HepG2 (cell line): ENCODE data around the gene PLXNB2. TPM values are rescaled to one million over a fixed set of nuclear protein-coding genes. Genes with fewer than 3 reads are reported as not detected.

Experiments used
- ATAC-seq: fragments of 200-7000 bp; cut with Tn5 transposase; 3 replicates; pipeline ENCODE4 v1.9.1; 2020; ENCODE audit warnings: mild to moderate bottlenecking, moderate library complexity
- BruUV-seq: library from RNA; stranded (reverse); fragments of 400-500 nt; replicated peaks from 2 replicates; lab custom pipeline; 2021; lab: Mats Ljungman, UMichigan
- CTCF ChIA-PET: fragments of 300-600 bp; formaldehyde crosslinking; extraction: SDS; loops from one replicate; lab custom pipeline; 2021; ENCODE audit warnings: low total read pairs, inconsistent platforms, low intra/inter-chr PET ratio; lab: Yijun Ruan, JAX
- POLR2A ChIA-PET: fragments of 350-600 bp; sonication (Branson Sonifier 250); formaldehyde crosslinking; loops from one replicate; lab custom pipeline; 2020; ENCODE audit warnings: antibody characterized with exemption, inconsistent platforms; lab: Yijun Ruan, JAX
- DNase-seq: peaks from one replicate; pipeline ENCODE4 v3.0.0-alpha.2; 2015; ENCODE audit warnings: low spot score
- FAIRE-seq: peaks from 3 replicates; lab custom pipeline; 2011; peaks lifted over from hg19 to GRCh38; lab: Jason Lieb, UNC
- H2AFZ ChIP-seq: one replicate; pipeline ENCODE4 v1.6.1; 2011; ENCODE audit warnings: low read length, inconsistent platforms
- H3K27ac ChIP-seq: fragments of 300-600 bp; 3 replicates; pipeline ENCODE4 v1.8.0; 2011; ENCODE audit warnings: mixed run types, mild to moderate bottlenecking, mixed read lengths, low read length, inconsistent platforms; ENCODE audit not compliant: insufficient read depth; ENCODE audit errors: extremely low read length
- H3K27me3 ChIP-seq, 2 experiments: fragments of 200-600 bp in 1 of 2; 2 replicates in 1 of 2; 3 replicates in 1 of 2; pipeline versions ENCODE4 v1.6.0 to v1.8.0; 2011; ENCODE audit warnings: low read length in 2 of 2, mild to moderate bottlenecking in 2 of 2, moderate library complexity in 2 of 2, inconsistent platforms in 1 of 2; ENCODE audit not compliant: insufficient read depth in 2 of 2, control insufficient read depth in 1 of 2
- H3K36me3 ChIP-seq, 2 experiments: fragments of 200-600 bp in 1 of 2; replicated peaks in 1 of 2; 2 replicates in 1 of 2; 3 replicates in 1 of 2; pipeline versions ENCODE4 v1.5.1 to v1.8.0; 2011; ENCODE audit warnings: low read length in 2 of 2, inconsistent platforms in 1 of 2; ENCODE audit not compliant: insufficient read depth in 2 of 2, control insufficient read depth in 1 of 2
- H3K4me1 ChIP-seq: 2 replicates; pipeline ENCODE4 v1.5.1; 2012; ENCODE audit warnings: low read length, inconsistent platforms; ENCODE audit not compliant: insufficient read depth
- H3K4me2 ChIP-seq: 2 replicates; pipeline ENCODE4 v1.6.0; 2011; ENCODE audit warnings: low read depth, low read length, inconsistent platforms
- H3K4me3 ChIP-seq, 3 experiments: fragments of 200-600 bp in 1 of 3; sonication (generic), shearing (Covaris generic) in 1 of 3; replicated peaks in 1 of 3; 2 replicates each; pipeline ENCODE4 v1.5.1; 2011 to 2016; ENCODE audit warnings: low read length in 3 of 3, inconsistent platforms in 2 of 3, low read depth in 2 of 3, mild to moderate bottlenecking in 2 of 3, control low read depth in 1 of 3, mixed read lengths in 1 of 3; ENCODE audit not compliant: insufficient read depth in 1 of 3
- H3K79me2 ChIP-seq: one replicate; pipeline ENCODE4 v1.6.1; 2011; ENCODE audit warnings: low read length, inconsistent platforms; ENCODE audit not compliant: insufficient read depth
- H3K9ac ChIP-seq: 2 replicates; pipeline ENCODE4 v1.6.0; 2011; ENCODE audit warnings: mild to moderate bottlenecking, low read depth, low read length, inconsistent platforms; ENCODE audit not compliant: insufficient read depth
- H3K9me3 ChIP-seq: 2 replicates; pipeline ENCODE4 v1.5.1; 2012; ENCODE audit warnings: mild to moderate bottlenecking, low read length
- H4K20me1 ChIP-seq: 2 replicates; pipeline ENCODE4 v1.6.0; 2011; ENCODE audit warnings: inconsistent platforms, mild to moderate bottlenecking, low read length, moderate library complexity; ENCODE audit not compliant: insufficient read depth
- ARID4A ChIP-seq: sonication (generic); formaldehyde crosslinking; IDR thresholded peaks from 2 replicates; pipeline ENCODE4 v1.5.0; 2020; ENCODE audit warnings: mild to moderate bottlenecking, missing genetic modification reagents, borderline replicate concordance
- CTCF ChIP-seq: sonication (generic); formaldehyde crosslinking; IDR thresholded peaks from 2 replicates; pipeline ENCODE4 v1.5.0; 2020; ENCODE audit warnings: mild to moderate bottlenecking, missing genetic modification reagents, moderate library complexity
- ETS1 ChIP-seq: sonication (generic); formaldehyde crosslinking; IDR thresholded peaks from 2 replicates; pipeline ENCODE4 v1.4.0; 2020; ENCODE audit warnings: missing genetic modification reagents
- HNF4G ChIP-seq, 2 experiments: sonication (generic) in 1 of 2; formaldehyde crosslinking in 1 of 2; IDR thresholded peaks; 2 replicates each; pipeline versions ENCODE4 v1.4.0 to v1.6.1; 2011 to 2020; ENCODE audit warnings: borderline replicate concordance in 2 of 2, low read depth in 2 of 2, mild to moderate bottlenecking in 2 of 2, low read length in 1 of 2, missing genetic modification reagents in 1 of 2, moderate library complexity in 1 of 2
- NONO ChIP-seq, 2 experiments: fragments of 450-650 bp in 1 of 2; sonication (generic) in 1 of 2; formaldehyde crosslinking in 1 of 2; IDR thresholded peaks in 1 of 2; conservative IDR thresholded peaks in 1 of 2; 2 replicates each; pipeline versions ENCODE4 v1.6.1 to v1.8.0; 2017 to 2022; ENCODE audit warnings: mild to moderate bottlenecking in 1 of 2, missing genetic modification reagents in 1 of 2, moderate library complexity in 1 of 2
- SAP130 ChIP-seq: IDR thresholded peaks from 2 replicates; pipeline ENCODE4 v1.6.1; 2016; ENCODE audit warnings: low read depth
- TFAP4 ChIP-seq: sonication (generic); IDR thresholded peaks from 2 replicates; pipeline ENCODE4 v1.6.1; 2016; ENCODE audit warnings: low read depth, borderline replicate concordance
- ZNF160 ChIP-seq: sonication (generic); formaldehyde crosslinking; IDR thresholded peaks from 2 replicates; pipeline ENCODE4 v1.8.0; 2022; ENCODE audit warnings: mild to moderate bottlenecking, inconsistent platforms, missing genetic modification reagents
- WGBS: methylation state at CpG from one replicate; pipeline ENCODE4 v1.1.6; 2017; ENCODE audit warnings: low lambda C conversion rate; 5-methylcytosine and 5-hydroxymethylcytosine counted together
- in situ Hi-C: cut with HindIII; loops from 2 replicates; pipeline ENCODE4 v1.10.0; 2017; ENCODE audit warnings: low pct_unique_long_range_greater_than_20kb; ENCODE audit not compliant: extremely low pct_ligation_motif_present
- intact Hi-C: fragments of 100-400 bp; cut with micrococcal nuclease; formaldehyde crosslinking; loops from one replicate; pipeline ENCODE4 v1.10.0; 2022; ENCODE audit not compliant: unreplicated experiment
- polyA plus RNA-seq, 8 experiments: library from polyadenylated mRNA; depleted of rRNA in 3 of 8; stranded (reverse) in 7 of 8; unstranded in 1 of 8; fragments of >200 nt; fragmentation: Illumina TruSeq in 4 of 8; extraction: Trizol in 4 of 8; gene quantifications; 2 replicates each; pipeline versions ENCODE4 v1.2.1 to v1.2.3, GENCODE V29; 2011 to 2016; ENCODE audit warnings: low read depth in 4 of 8, missing spikeins in 1 of 8, mixed read lengths in 1 of 8; ENCODE audit not compliant: insufficient read depth in 1 of 8
- total RNA-seq, 5 experiments: library from RNA; depleted of rRNA; stranded (reverse); fragments of >200 nt; fragmentation: Illumina TruSeq; extraction: Trizol; gene quantifications; 2 replicates each; pipeline ENCODE4 v1.2.3, GENCODE V29; 2016; ENCODE audit warnings: low read depth in 1 of 5

The PLXNB2 gene
- total and polyA plus RNA-seq, 2 of the 13 experiments (the other 11 are each of a cell fraction or from before 2014, with no cell fraction given): 32.6 to 68.9 TPM

GRCh38 chr22:50225200-50225969 is 82.1 kb downstream of the PLXNB2 start:
- H2AFZ ChIP-seq: no peak overlapping the region
- H3K4me3 ChIP-seq: no peak overlapping the region
- in situ Hi-C loops (no loop called here), intact Hi-C loops (no loop called here)
- no peaks in the 10 kb centered on the region for H3K27me3 ChIP-seq
- no peak overlapping the region for H3K9ac ChIP-seq
- H4K20me1 ChIP-seq: no peaks in the 10 kb centered on the region
- DNase-seq (peak; percentile 44), ATAC-seq (peak; percentile 42), FAIRE-seq (no peak)
- no peaks in the 10 kb centered on the region for H3K79me2 ChIP-seq
- H3K4me1 ChIP-seq: peaks cover 11% of the 10 kb centered on the region
- no TSS peak for BruUV-seq
- no peak overlapping the region for H3K27ac ChIP-seq
- 87% methylated on average over 14 of the region's 24 CpGs for WGBS
- peaks cover 20 to 48% of the 10 kb centered on the region in 2 experiments; a peak in 4 of 5 replicates for H3K36me3 ChIP-seq
- POLR2A ChIA-PET: interaction anchor here (0.6 kb wide), 1 partner anchor 26 kb away, joined by 4 read pairs; no protein-coding TSS in a partner anchor
- H3K4me2 ChIP-seq: peak overlapping the region; percentile 12; the same call in 1 of the 2 replicates
- no peaks in the 10 kb centered on the region for H3K9me3 ChIP-seq
- CTCF ChIA-PET: no interaction called here
- peak; percentile 14; the same call in 1 of the 2 replicates for TF ChIP-seq CTCF (CRISPR knock-in tag)
- TF ChIP-seq ZNF160 (CRISPR knock-in tag): no peak
- TF ChIP-seq ETS1 (CRISPR knock-in tag): no peak
- peak; percentile 87; the same call in 1 of the 2 replicates for TF ChIP-seq TFAP4
- peak; percentile 64; the same call in 1 of the 2 replicates for TF ChIP-seq HNF4G (IDR thresholded peaks at IDR 0.05; ENCODE audit: borderline replicate concordance, low read depth, low read length)
- no peak for TF ChIP-seq HNF4G (CRISPR knock-in tag; IDR thresholded peaks at IDR 0.05; ENCODE audit: borderline replicate concordance, low read depth)
- peak; percentile 64; the same call in 1 of the 2 replicates for TF ChIP-seq ARID4A
- no peak for TF ChIP-seq NONO (IDR thresholded peaks at IDR 0.05)
- TF ChIP-seq NONO (CRISPR knock-in tag; conservative IDR thresholded peaks at IDR 0.05): 0 out of 2 replicates have a peak, but pooled peaks have one; percentile 16
- TF ChIP-seq SAP130: 0 out of 2 replicates have a peak, but pooled peaks have one; percentile 23
